HCT116 (cell line): ENCODE data around the gene ADGRF5. TPM values are rescaled to one million over a fixed set of nuclear protein-coding genes. Genes with fewer than 3 reads are reported as not detected.

Source experiments
- ATAC-seq: fragments of 200-7000 bp; cut with Tn5 transposase; 2 replicates; pipeline ENCODE4 v1.9.1; 2020; ENCODE audit warnings: mild to moderate bottlenecking, moderate library complexity
- BruUV-seq: library from RNA; stranded (reverse); fragments of 400-500 nt; replicated peaks from 2 replicates; lab custom pipeline; 2021; lab: Mats Ljungman, UMichigan
- CTCF ChIA-PET: fragments of 300-600 bp; sonication (Branson Sonifier 250); formaldehyde crosslinking; loops from one replicate; lab custom pipeline; 2021; ENCODE audit warnings: antibody characterized with exemption; lab: Charles Lee
- POLR2A ChIA-PET: fragments of 300-600, 350-600 bp; sonication (Branson Sonifier 250); formaldehyde crosslinking; loops from one replicate; lab custom pipeline; 2021; ENCODE audit warnings: antibody characterized with exemption; lab: Charles Lee
- RAD21 ChIA-PET, 2 experiments: fragments of 300-600 bp; sonication (Branson Sonifier 250); formaldehyde crosslinking; loops; one replicate each; lab custom pipeline; 2023; ENCODE audit warnings: low total read pairs in 2 of 2; ENCODE audit not compliant: uncharacterized antibody in 2 of 2, unreplicated experiment in 2 of 2, low non-redundant PET in 1 of 2; lab: Charles Lee
- DNase-seq: peaks from one replicate; pipeline ENCODE4 v3.0.0-alpha.2; 2010; ENCODE audit warnings: low read depth, low spot score
- H2AFZ ChIP-seq: fragments of 200-600 bp; shearing (Covaris generic), sonication (generic); 2 replicates; pipeline ENCODE4 v1.6.1; 2017; ENCODE audit warnings: low read depth, mixed run types, mixed read lengths, antibody characterized with exemption, low read length; ENCODE audit not compliant: poor library complexity, severe bottlenecking
- H3K27ac ChIP-seq: 2 replicates; pipeline ENCODE4 v1.5.1; 2012; ENCODE audit warnings: low read depth, low read length
- H3K27me3 ChIP-seq: fragments of 200-600 bp; sonication (generic); 2 replicates; pipeline ENCODE4 v1.6.1; 2016; ENCODE audit warnings: mixed run types, low read length, mixed read lengths; ENCODE audit not compliant: insufficient read depth
- H3K36me3 ChIP-seq, 2 experiments: fragments of 200-500 bp in 1 of 2; fragments of 200-600 bp in 1 of 2; sonication (Bioruptor generic) in 1 of 2; sonication (generic) in 1 of 2; 2 replicates each; pipeline versions ENCODE4 v1.5.1 to v1.6.1; 2014 to 2016; ENCODE audit warnings: low read length in 2 of 2, inconsistent platforms in 1 of 2, mixed read lengths in 1 of 2, mixed run types in 1 of 2; ENCODE audit not compliant: insufficient read depth in 2 of 2, control insufficient read depth in 1 of 2
- H3K4me1 ChIP-seq, 2 experiments: fragments of 200-600 bp in 1 of 2; sonication (generic) in 1 of 2; 2 replicates each; pipeline versions ENCODE4 v1.5.1 to v1.6.1; 2012 to 2017; ENCODE audit warnings: low read length in 2 of 2, inconsistent platforms in 1 of 2, mild to moderate bottlenecking in 1 of 2, mixed read lengths in 1 of 2, mixed run types in 1 of 2, moderate library complexity in 1 of 2; ENCODE audit not compliant: insufficient read depth in 2 of 2, control insufficient read depth in 1 of 2
- H3K4me2 ChIP-seq: fragments of 200-600 bp; sonication (generic); 2 replicates; pipeline ENCODE4 v1.6.1; 2017; ENCODE audit warnings: mixed run types, low read length, mixed read lengths
- H3K4me3 ChIP-seq, 2 experiments: fragments of 200-600 bp in 1 of 2; sonication (generic) in 1 of 2; replicated peaks in 1 of 2; 2 replicates each; pipeline ENCODE4 v1.5.1; 2011 to 2016; ENCODE audit warnings: low read length in 2 of 2, control low read depth in 1 of 2, low read depth in 1 of 2, mild to moderate bottlenecking in 1 of 2, mixed read lengths in 1 of 2, mixed run types in 1 of 2
- H3K79me2 ChIP-seq: fragments of 200-600 bp; sonication (generic); 2 replicates; pipeline ENCODE4 v1.6.1; 2017; ENCODE audit warnings: mild to moderate bottlenecking, mixed run types, low read length, moderate library complexity, mixed read lengths; ENCODE audit not compliant: insufficient read depth
- H3K9ac ChIP-seq: fragments of 200-600 bp; sonication (generic); 2 replicates; pipeline ENCODE4 v1.6.1; 2016; ENCODE audit warnings: low read length, mixed read lengths
- H3K9me2 ChIP-seq: fragments of 200-600 bp; sonication (generic), shearing (Covaris generic); 2 replicates; pipeline ENCODE4 v1.6.1; 2017; ENCODE audit warnings: mixed run types, mild to moderate bottlenecking, moderate library complexity; ENCODE audit not compliant: insufficient read depth
- H3K9me3 ChIP-seq, 2 experiments: fragments of 200-500 bp in 1 of 2; fragments of 200-600 bp in 1 of 2; sonication (Bioruptor generic) in 1 of 2; sonication (generic) in 1 of 2; 2 replicates each; pipeline ENCODE4 v1.6.1; 2014 to 2017; ENCODE audit warnings: low read length in 2 of 2, mixed read lengths in 2 of 2, inconsistent platforms in 1 of 2, low read depth in 1 of 2, mild to moderate bottlenecking in 1 of 2, mixed run types in 1 of 2, moderate library complexity in 1 of 2; ENCODE audit not compliant: control insufficient read depth in 1 of 2, insufficient read depth in 1 of 2
- H4K20me1 ChIP-seq: fragments of 200-600 bp; sonication (generic), shearing (Covaris generic); 2 replicates; pipeline ENCODE4 v1.6.1; 2017; ENCODE audit warnings: mixed run types, mild to moderate bottlenecking, moderate library complexity; ENCODE audit not compliant: insufficient read depth
- ATF3 ChIP-seq: IDR thresholded peaks from 2 replicates; pipeline ENCODE4 v1.6.1; 2012
- CBX3 ChIP-seq: IDR thresholded peaks from 2 replicates; pipeline ENCODE4 v1.6.1; 2012; ENCODE audit warnings: low read depth
- CEBPB ChIP-seq: IDR thresholded peaks from 2 replicates; pipeline ENCODE4 v1.6.1; 2012; ENCODE audit warnings: low read depth
- CTCF ChIP-seq, 3 experiments: fragments of 200-600 bp in 1 of 3; sonication (generic) in 1 of 3; IDR thresholded peaks in 2 of 3; conservative IDR thresholded peaks in 1 of 3; 2 replicates each; pipeline ENCODE4 v1.5.1; 2012 to 2017; ENCODE audit warnings: low read depth in 2 of 3, low read length in 2 of 3, antibody characterized with exemption in 1 of 3, borderline replicate concordance in 1 of 3, control low read depth in 1 of 3, mild to moderate bottlenecking in 1 of 3, mixed read lengths in 1 of 3, mixed run types in 1 of 3, moderate library complexity in 1 of 3; ENCODE audit not compliant: insufficient read depth in 1 of 3
- ELF1 ChIP-seq: IDR thresholded peaks from 2 replicates; pipeline ENCODE4 v1.6.1; 2012; ENCODE audit warnings: low read depth, borderline replicate concordance
- EZH2 ChIP-seq: fragments of 200-600 bp; sonication (generic); IDR thresholded peaks from 2 replicates; pipeline ENCODE4 v1.6.1; 2017; ENCODE audit warnings: antibody characterized with exemption, mixed run types
- EZH2phosphoT487 ChIP-seq: fragments of 200-600 bp; IDR thresholded peaks from 2 replicates; pipeline ENCODE4 v1.6.1; 2018; ENCODE audit warnings: antibody characterized with exemption, borderline replicate concordance
- FOSL1 ChIP-seq: IDR thresholded peaks from 2 replicates; pipeline ENCODE4 v1.6.1; 2012; ENCODE audit warnings: low read depth
- JUND ChIP-seq: IDR thresholded peaks from 2 replicates; pipeline ENCODE4 v1.6.1; 2012
- MAX ChIP-seq: IDR thresholded peaks from 2 replicates; pipeline ENCODE4 v1.6.1; 2012
- POLR2A ChIP-seq: IDR thresholded peaks from 2 replicates; pipeline ENCODE4 v1.7.0; 2011; ENCODE audit warnings: borderline replicate concordance; ENCODE audit not compliant: insufficient read depth, insufficient read length; ENCODE audit errors: extremely low read depth
- SIN3A ChIP-seq: IDR thresholded peaks from 2 replicates; pipeline ENCODE4 v1.6.1; 2012; ENCODE audit warnings: low read depth
- SP1 ChIP-seq: IDR thresholded peaks from 2 replicates; pipeline ENCODE4 v1.6.1; 2012; ENCODE audit warnings: low read depth
- TCF7L2 ChIP-seq: IDR thresholded peaks from 2 replicates; pipeline ENCODE4 v1.7.0; 2011; ENCODE audit warnings: borderline replicate concordance, inconsistent platforms; ENCODE audit not compliant: insufficient read depth, insufficient read length; ENCODE audit errors: extremely low read depth
- ZBTB33 ChIP-seq: IDR thresholded peaks from 2 replicates; pipeline ENCODE4 v1.6.1; 2011; ENCODE audit warnings: mild to moderate bottlenecking, low read length, moderate library complexity; ENCODE audit not compliant: insufficient replicate concordance; ENCODE audit errors: extremely low read depth
- ZFX ChIP-seq: fragments of 450-650 bp; IDR thresholded peaks from 2 replicates; pipeline ENCODE4 v1.6.1; 2017
- ZNF274 ChIP-seq: fragments of 200-500 bp; sonication (Bioruptor generic); IDR thresholded peaks from 2 replicates; pipeline ENCODE4 v1.6.1; 2014; ENCODE audit warnings: mild to moderate bottlenecking, low read depth, low read length, inconsistent platforms
- intact Hi-C: fragments of 100-400 bp; cut with micrococcal nuclease; formaldehyde crosslinking; loops from 2 replicates; pipeline ENCODE4 v1.10.0; 2022
- total RNA-seq: library from RNA; stranded (reverse); gene quantifications from one replicate; pipeline ENCODE4 v1.2.1, GENCODE V29; 2021; ENCODE audit not compliant: unreplicated experiment

Gene ADGRF5
- total RNA-seq, 1 experiment from 2014 or later, result 0.17 TPM

GRCh38 chr6:46940433-46941226 is 18.9 kb upstream of the ADGRF5 start:
- Histone ChIP-seq H3K4me1 (no peaks in the 10 kb centered on the region), H3K27ac (no peak overlapping the region), H3K9me2 (no peaks in the 10 kb centered on the region), H3K79me2 (no peaks in the 10 kb centered on the region), H4K20me1 (no peaks in the 10 kb centered on the region), H3K9me3 (no peaks in the 10 kb centered on the region), H3K4me2 (no peak overlapping the region), H3K27me3 (no peaks in the 10 kb centered on the region), H3K36me3 (no peaks in the 10 kb centered on the region), H3K4me3 (no peak overlapping the region), H2AFZ (no peak overlapping the region), H3K9ac (no peak overlapping the region)
- no TSS peak for BruUV-seq
- CTCF ChIA-PET, result no interaction called here
- RAD21 ChIA-PET, result no interaction called here
- POLR2A ChIA-PET, result interaction anchor here (0.7 kb wide), 1 partner anchor 1358 kb away, joined by 3 read pairs; no protein-coding TSS in a partner anchor
- ATAC-seq, result no peak
- intact Hi-C loops, result no loop called here
- TF ChIP-seq SIN3A, result no peak
- no peak for TF ChIP-seq CEBPB
- no peak for TF ChIP-seq TCF7L2
- no peak for TF ChIP-seq ZFX
- no peak for TF ChIP-seq JUND
- no peak for TF ChIP-seq SP1
- TF ChIP-seq FOSL1, result no peak
- no peak for DNase-seq

GRCh38 chr6:46937642-46938041 is 15.9 kb upstream of the ADGRF5 start:
- Histone ChIP-seq H3K27ac (no peak overlapping the region), H3K4me1 (no peaks in the 10 kb centered on the region), H3K79me2 (no peaks in the 10 kb centered on the region), H3K36me3 (no peaks in the 10 kb centered on the region), H3K4me3 (no peak overlapping the region), H2AFZ (no peak overlapping the region), H4K20me1 (no peaks in the 10 kb centered on the region), H3K4me2 (no peak overlapping the region), H3K9ac (no peak overlapping the region), H3K27me3 (no peaks in the 10 kb centered on the region), H3K9me2 (no peaks in the 10 kb centered on the region), H3K9me3 (no peaks in the 10 kb centered on the region)
- ATAC-seq (no peak), DNase-seq (no peak)
- BruUV-seq, result no TSS peak
- CTCF ChIA-PET, result no interaction called here
- intact Hi-C loops, result no loop called here
- POLR2A ChIA-PET, result no interaction called here
- TF ChIP-seq ZNF274, result no peak
- TF ChIP-seq EZH2phosphoT487, result no peak
- TF ChIP-seq FOSL1, result no peak
- no peak for TF ChIP-seq CBX3
- no peak for TF ChIP-seq ZBTB33
- TF ChIP-seq CTCF (IDR thresholded peaks at IDR 0.05 in 2 of 3, conservative IDR thresholded peaks at IDR 0.05 in 1 of 3; ENCODE audit: borderline replicate concordance in 1 of 3, insufficient read depth in 1 of 3, low read depth in 2 of 3, low read length in 2 of 3), result no peak
- TF ChIP-seq ATF3, result no peak
- no peak for TF ChIP-seq POLR2A
- no peak for TF ChIP-seq ELF1
- TF ChIP-seq SIN3A, result no peak
- no peak for TF ChIP-seq MAX
- TF ChIP-seq TCF7L2, result no peak
- no peak for TF ChIP-seq EZH2
- RAD21 ChIA-PET, result no interaction called here
